Right atrium auricular region (tissue), 2 donors: ENCODE results near the gene RPS25. TPM values are rescaled to one million over a fixed set of nuclear protein-coding genes. Genes with fewer than 3 reads are reported as not detected.

Source experiments
- DNase-seq: peaks from one replicate; pipeline ENCODE4 v3.0.0-alpha.2; 2019; ENCODE audit warnings: low spot score
- H3K27ac ChIP-seq, 2 donors: fragments of 200-600 bp; sonication (generic); 1 replicate in 1 of 2; 2 replicates in 1 of 2; pipeline ENCODE4 v1.5.1; 2016 to 2019
- H3K27me3 ChIP-seq, 2 donors: fragments of 200-600 bp; sonication (generic); one replicate each; pipeline versions ENCODE4 v1.5.1 to v1.6.0; 2017 to 2019
- H3K36me3 ChIP-seq: fragments of 200-600 bp; sonication (generic); one replicate; pipeline ENCODE4 v1.5.1; 2016
- H3K4me1 ChIP-seq, 2 donors: fragments of 200-600 bp; sonication (generic); one replicate each; pipeline versions ENCODE4 v1.5.1 to v1.6.0; 2017 to 2019
- H3K4me3 ChIP-seq, 2 donors: fragments of 200-600 bp; sonication (generic); 1 replicate in 1 of 2; 2 replicates in 1 of 2; pipeline ENCODE4 v1.5.1; 2017 to 2019; ENCODE audit warnings: mild to moderate bottlenecking in 1 of 2, moderate library complexity in 1 of 2
- H3K9me3 ChIP-seq, 2 donors: fragments of 200-600 bp; sonication (generic); one replicate each; pipeline ENCODE4 v1.5.1; 2019
- CTCF ChIP-seq, 2 donors: fragments of 200-600 bp; sonication (generic); IDR thresholded peaks; one replicate each; pipeline ENCODE4 v1.5.1; 2019; ENCODE audit warnings: antibody characterized with exemption in 2 of 2
- total RNA-seq, 2 donors: library from RNA; depleted of rRNA; stranded (reverse); fragments of >200 nt; gene quantifications; one replicate each; pipeline ENCODE4 v1.1.0, GENCODE V29; 2016

The RPS25 gene
- total RNA-seq, 2 donors from 2014 or later, result 812 to 1,966 TPM

DNA sequence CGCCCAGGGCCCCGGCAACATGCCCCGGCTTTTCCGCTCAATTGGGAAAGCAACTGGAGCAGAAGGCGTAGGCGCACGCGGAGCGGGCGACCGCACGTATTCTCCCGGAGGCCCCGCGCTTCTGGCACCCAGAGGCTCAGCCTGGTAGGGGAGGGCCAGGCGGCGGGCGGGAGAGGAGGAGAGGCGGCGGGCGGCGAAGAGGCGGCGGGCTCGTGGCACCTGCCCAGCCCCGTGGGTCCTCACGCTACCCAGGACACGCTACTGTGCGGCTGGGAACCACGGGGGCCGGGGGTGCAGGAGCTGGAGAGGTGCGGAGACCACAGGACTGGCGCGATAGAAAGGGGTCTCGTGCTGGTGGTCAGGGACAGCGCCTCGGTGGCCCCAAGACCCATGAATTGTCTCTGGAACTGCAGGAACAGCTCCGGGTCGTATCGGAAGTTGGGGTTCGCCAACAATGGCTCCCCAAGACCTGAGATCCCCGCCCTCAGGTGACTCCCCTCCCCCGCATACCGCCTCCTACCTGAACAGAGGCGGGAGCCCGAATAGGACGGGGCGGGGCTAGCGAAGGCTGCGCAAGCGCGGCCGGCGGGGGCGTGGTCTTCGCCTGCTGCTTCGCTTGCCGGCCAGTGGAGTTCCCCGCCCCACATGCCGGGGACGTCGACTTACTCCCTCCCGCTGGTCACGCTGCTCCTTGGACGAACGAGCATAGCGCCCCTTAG, 12.3 kb upstream of the RPS25 start, which contains the start of gene SLC37A4:
SLC37A4 (minus strand) TSS at position 549 of the 719 bp plus-strand sequence.
- peak; percentile 90 to 91 for TF ChIP-seq CTCF (IDR thresholded peaks at IDR 0.05)
- peaks cover 3% of the 10 kb centered on the region for H3K36me3 ChIP-seq
- no peaks in the 10 kb centered on the region for H3K27me3 ChIP-seq
- H3K4me3 ChIP-seq, result peak within 1 kb of the TSS; percentile 78 to 88
- H3K9me3 ChIP-seq, result no peaks in the 10 kb centered on the region
- H3K27ac ChIP-seq, result peak within 1 kb of the TSS; percentile 79 to 83
- peak; percentile 98 for DNase-seq
- peaks cover 0 to 17% of the 10 kb centered on the region in 2 donors for H3K4me1 ChIP-seq

DNA sequence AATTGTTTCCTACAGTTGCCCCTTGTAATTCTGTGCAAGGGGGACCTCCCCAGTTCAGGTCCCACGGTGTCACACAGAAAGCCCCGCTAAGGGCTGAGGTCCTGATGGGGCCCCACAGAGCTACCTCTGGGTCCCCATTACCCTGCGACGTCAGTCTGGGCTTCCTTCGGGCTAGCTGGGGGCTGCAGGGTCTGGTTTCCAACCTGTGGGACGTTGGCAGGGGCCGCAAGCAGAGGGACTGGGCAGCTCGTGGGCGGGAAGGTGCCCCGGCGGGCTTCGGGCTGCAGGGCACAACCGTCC, 11.8 kb upstream of the RPS25 start:
- Histone ChIP-seq H3K36me3 (peaks cover 8% of the 10 kb centered on the region), H3K4me3 (peak overlapping the region; percentile 78 to 88), H3K4me1 (peaks cover 0 to 20% of the 10 kb centered on the region in 2 donors), H3K27me3 (no peaks in the 10 kb centered on the region), H3K9me3 (no peaks in the 10 kb centered on the region), H3K27ac (peak overlapping the region; percentile 79 to 83)
- no peak for TF ChIP-seq CTCF (IDR thresholded peaks at IDR 0.05)
- no peak for DNase-seq

GRCh38 chr11:119029340-119030028, 11.3 kb upstream of the RPS25 start:
- H3K27me3 ChIP-seq, result no peaks in the 10 kb centered on the region
- TF ChIP-seq CTCF (IDR thresholded peaks at IDR 0.05), result no peak
- H3K27ac ChIP-seq, result peak overlapping the region; percentile 79 to 83
- no peak for DNase-seq
- H3K4me1 ChIP-seq, result peaks cover 0 to 25% of the 10 kb centered on the region in 2 donors
- no peaks in the 10 kb centered on the region for H3K9me3 ChIP-seq
- H3K4me3 ChIP-seq, result peak overlapping the region; percentile 78 to 88
- H3K36me3 ChIP-seq, result peaks cover 11% of the 10 kb centered on the region

DNA sequence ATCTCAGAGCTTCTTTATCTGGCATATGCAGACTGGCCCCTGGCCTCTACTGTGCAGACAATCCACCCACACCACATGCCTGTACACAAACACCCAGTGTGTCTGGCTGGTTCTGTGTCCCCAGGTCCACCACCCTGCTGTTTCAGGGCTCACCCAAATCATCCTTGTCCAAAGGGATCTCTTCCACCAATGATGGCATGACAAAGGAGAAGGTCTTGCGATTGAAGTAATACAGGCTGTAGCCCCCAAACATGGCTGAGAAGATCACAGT, 10.9 kb upstream of the RPS25 start:
- TF ChIP-seq CTCF (IDR thresholded peaks at IDR 0.05), result no peak
- Histone ChIP-seq H3K4me1 (peaks cover 0 to 29% of the 10 kb centered on the region in 2 donors), H3K9me3 (no peaks in the 10 kb centered on the region), H3K36me3 (peaks cover 11% of the 10 kb centered on the region), H3K4me3 (no peak overlapping the region), H3K27ac (peak overlapping the region in 1 of 2 donors; percentile 25), H3K27me3 (no peaks in the 10 kb centered on the region)
- DNase-seq, result no peak

DNA sequence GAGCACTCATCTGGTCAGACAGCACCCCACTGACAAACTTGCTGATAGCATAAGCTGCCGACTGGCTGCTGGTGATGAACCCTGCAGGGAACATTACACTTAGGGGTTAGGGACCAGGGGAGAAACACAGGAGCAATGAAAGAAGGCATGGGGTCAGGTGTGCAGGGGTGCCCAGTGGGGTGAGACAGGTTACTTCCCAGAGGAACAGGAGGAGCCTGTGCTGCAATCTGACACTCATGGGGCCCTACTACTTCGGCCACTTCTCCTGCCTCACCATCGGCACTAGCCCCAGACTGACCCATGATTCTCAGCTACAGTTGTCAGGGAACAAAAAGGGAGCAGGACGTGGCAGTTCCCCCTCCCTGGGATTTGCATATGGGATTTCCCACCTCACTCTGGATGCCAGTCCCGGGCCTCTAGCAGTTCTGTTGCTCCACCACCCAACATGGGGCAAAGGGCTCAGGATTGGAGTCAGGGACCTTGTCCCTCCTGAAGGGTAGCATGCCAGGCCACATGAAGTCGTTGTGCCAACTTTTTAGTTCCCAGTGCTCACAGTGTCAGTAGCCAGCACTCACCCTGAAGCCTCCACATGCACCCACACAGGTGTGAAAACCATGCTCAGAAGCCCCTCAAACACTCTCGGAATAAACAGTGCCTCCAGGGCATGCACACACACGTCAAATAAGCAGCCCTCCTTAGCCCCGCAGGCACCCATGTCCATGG, 10.4 kb upstream of the RPS25 start:
- no peak for DNase-seq
- Histone ChIP-seq H3K9me3 (no peaks in the 10 kb centered on the region), H3K4me1 (peaks cover 0 to 29% of the 10 kb centered on the region in 2 donors), H3K4me3 (no peak overlapping the region), H3K36me3 (peaks cover 16% of the 10 kb centered on the region), H3K27me3 (no peaks in the 10 kb centered on the region), H3K27ac (peak overlapping the region in 1 of 2 donors; percentile 25)
- TF ChIP-seq CTCF (IDR thresholded peaks at IDR 0.05), result no peak
